Esophagus squamous epithelium (tissue), 5 donors: ENCODE data around the gene KCTD18. TPM values are rescaled to one million over a fixed set of nuclear protein-coding genes. Genes with fewer than 3 reads are reported as not detected.

Source experiments
- DNase-seq: peaks from one replicate; lab custom pipeline; 2025; lab: John Stamatoyannopoulos, UW
- H3K27ac ChIP-seq, 4 donors: fragments of 200-600 bp; sonication (generic); one replicate each; pipeline ENCODE4 v1.5.1; 2016 to 2019; ENCODE audit warnings: mild to moderate bottlenecking in 1 of 4
- H3K27me3 ChIP-seq, 4 donors: fragments of 200-600 bp; sonication (generic); 1 replicate in 3 of 4; 2 replicates in 1 of 4; pipeline versions ENCODE4 v1.5.1 to v1.6.0; 2017 to 2021; ENCODE audit warnings: antibody characterized with exemption in 1 of 4
- H3K36me3 ChIP-seq, 3 donors: fragments of 200-600 bp; sonication (generic); one replicate each; pipeline ENCODE4 v1.5.1; 2016 to 2019
- H3K4me1 ChIP-seq, 3 donors: fragments of 200-600 bp; sonication (generic); one replicate each; pipeline ENCODE4 v1.5.1; 2017 to 2019
- H3K4me3 ChIP-seq, 4 donors: fragments of 200-600 bp; sonication (generic); 1 replicate in 3 of 4; 2 replicates in 1 of 4; pipeline ENCODE4 v1.5.1; 2016 to 2019; ENCODE audit warnings: mild to moderate bottlenecking in 2 of 4, moderate library complexity in 1 of 4
- H3K9me3 ChIP-seq, 3 donors: fragments of 200-600 bp; sonication (generic); one replicate each; pipeline ENCODE4 v1.5.1; 2016 to 2019
- POLR2A ChIP-seq, 4 donors: fragments of 450-650 bp; IDR thresholded peaks; one replicate each; pipeline ENCODE4 v1.6.1; 2017; ENCODE audit warnings: antibody characterized with exemption in 4 of 4, mild to moderate bottlenecking in 4 of 4, moderate library complexity in 3 of 4
- WGBS, 2 donors: methylation state at CpG; one replicate each; pipeline ENCODE4 v1.1.5; 2018; 5-methylcytosine and 5-hydroxymethylcytosine counted together
- intact Hi-C: fragments of 100-400 bp; cut with DNase I; formaldehyde crosslinking; loops from one replicate; pipeline ENCODE4 v1.15.0; 2022
- total RNA-seq, 4 donors: library from RNA; depleted of rRNA; stranded (reverse); fragments of >200 nt; gene quantifications; one replicate each; pipeline ENCODE4 v1.1.0, GENCODE V29; 2016
- TF ChIP-seq, protein P1 (sequence below), 6 experiments: fragments of 450-650 bp in 4 of 6; fragments of 200-600 bp in 2 of 6; sonication (generic) in 2 of 6; IDR thresholded peaks; one replicate each; pipeline ENCODE4 v1.5.1; 2016 to 2019; ENCODE audit warnings: antibody characterized with exemption in 6 of 6, mild to moderate bottlenecking in 4 of 6, moderate library complexity in 4 of 6
- donor health status: DM: yes; HTN: yes; CAD: no.

The KCTD18 gene
- total RNA-seq, 4 donors from 2014 or later: 6.9 to 19.5 (median 13.9) TPM

DNA sequence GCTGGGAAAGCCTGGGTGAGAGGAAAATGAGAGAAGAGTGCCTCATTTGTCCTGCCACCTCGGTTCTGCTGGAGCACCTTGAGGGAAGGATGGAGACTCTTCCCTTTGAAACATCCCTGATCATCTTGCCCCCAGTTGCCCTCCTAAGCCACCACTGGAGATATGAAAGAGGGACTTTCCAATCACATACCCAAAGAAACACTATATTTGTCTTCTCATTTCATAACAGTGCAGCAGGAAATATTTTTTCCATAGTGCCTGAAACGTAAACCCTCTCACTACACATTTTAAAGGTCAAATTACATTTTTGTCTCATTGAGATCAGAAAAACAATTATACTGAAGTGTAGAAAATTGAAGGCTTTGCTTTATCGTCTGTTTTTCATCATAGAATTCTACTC lies 63.3 kb downstream of the KCTD18 start:
- DNase-seq: no peak
- intact Hi-C loops: no loop called here
- H3K4me1 ChIP-seq: no peaks in the 10 kb centered on the region
- 74 to 82% methylated on average over 3 of the region's 3 CpGs for whole genome bisulfite sequencing, 2 donors
- H3K9me3 ChIP-seq: no peaks in the 10 kb centered on the region
- TF ChIP-seq POLR2A (IDR thresholded peaks at IDR 0.05): no peak
- TF ChIP-seq, protein P1, sequence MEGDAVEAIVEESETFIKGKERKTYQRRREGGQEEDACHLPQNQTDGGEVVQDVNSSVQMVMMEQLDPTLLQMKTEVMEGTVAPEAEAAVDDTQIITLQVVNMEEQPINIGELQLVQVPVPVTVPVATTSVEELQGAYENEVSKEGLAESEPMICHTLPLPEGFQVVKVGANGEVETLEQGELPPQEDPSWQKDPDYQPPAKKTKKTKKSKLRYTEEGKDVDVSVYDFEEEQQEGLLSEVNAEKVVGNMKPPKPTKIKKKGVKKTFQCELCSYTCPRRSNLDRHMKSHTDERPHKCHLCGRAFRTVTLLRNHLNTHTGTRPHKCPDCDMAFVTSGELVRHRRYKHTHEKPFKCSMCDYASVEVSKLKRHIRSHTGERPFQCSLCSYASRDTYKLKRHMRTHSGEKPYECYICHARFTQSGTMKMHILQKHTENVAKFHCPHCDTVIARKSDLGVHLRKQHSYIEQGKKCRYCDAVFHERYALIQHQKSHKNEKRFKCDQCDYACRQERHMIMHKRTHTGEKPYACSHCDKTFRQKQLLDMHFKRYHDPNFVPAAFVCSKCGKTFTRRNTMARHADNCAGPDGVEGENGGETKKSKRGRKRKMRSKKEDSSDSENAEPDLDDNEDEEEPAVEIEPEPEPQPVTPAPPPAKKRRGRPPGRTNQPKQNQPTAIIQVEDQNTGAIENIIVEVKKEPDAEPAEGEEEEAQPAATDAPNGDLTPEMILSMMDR (IDR thresholded peaks at IDR 0.05): no peak
- no peaks in the 10 kb centered on the region for H3K27me3 ChIP-seq
- no peak overlapping the region for H3K27ac ChIP-seq
- peaks cover 0 to 82% (median 0%) of the 10 kb centered on the region in 3 donors for H3K36me3 ChIP-seq
- no peak overlapping the region for H3K4me3 ChIP-seq

DNA sequence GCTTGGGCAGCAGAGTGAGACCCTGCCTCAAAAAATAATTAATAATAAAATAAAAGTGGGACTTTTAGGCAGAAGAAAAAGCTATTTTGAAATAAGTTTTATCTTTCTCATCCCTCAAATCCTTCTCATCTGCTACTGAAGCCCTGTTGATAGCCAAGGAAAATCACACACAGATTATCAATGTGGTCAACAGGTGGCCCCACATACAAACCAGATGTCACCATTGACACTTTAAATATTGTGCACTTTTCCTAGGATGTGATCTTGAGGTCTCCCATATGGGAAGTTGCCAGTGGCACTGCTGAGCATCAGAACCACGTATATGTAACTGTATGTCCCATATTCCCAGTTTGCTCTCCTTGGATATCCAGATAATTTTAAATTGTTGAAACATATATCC lies 64.6 kb downstream of the KCTD18 start:
- TF ChIP-seq, protein P1 (IDR thresholded peaks at IDR 0.05): no peak
- no peak for TF ChIP-seq POLR2A (IDR thresholded peaks at IDR 0.05)
- 71 to 87% methylated on average over 1 of the region's 1 CpG for WGBS, 2 donors

DNA sequence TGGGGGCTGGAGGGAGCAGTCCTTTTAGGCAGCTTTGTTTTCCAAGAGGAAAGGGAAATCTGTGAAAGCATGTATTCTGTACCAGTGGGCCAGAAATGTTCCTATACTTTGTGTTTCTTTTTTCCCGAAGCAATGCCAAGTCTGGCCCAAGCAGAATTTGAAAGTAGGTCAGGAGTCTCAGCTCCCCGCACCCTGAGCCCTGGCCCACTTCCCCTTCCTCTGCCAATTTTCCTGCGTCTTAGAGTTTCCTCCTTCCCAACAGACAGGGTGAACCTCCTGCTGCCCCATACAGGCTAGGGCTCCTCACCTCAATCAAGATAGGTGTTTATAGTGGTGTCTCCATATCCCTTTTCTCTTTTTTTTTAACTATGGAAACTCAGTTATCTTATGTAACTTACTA lies 65.3 kb downstream of the KCTD18 start:
- no peaks in the 10 kb centered on the region for H3K27me3 ChIP-seq
- 57 to 78% methylated on average over 3 of the region's 3 CpGs for WGBS, 2 donors
- no peaks in the 10 kb centered on the region for H3K4me1 ChIP-seq
- no peaks in the 10 kb centered on the region for H3K9me3 ChIP-seq
- no peak overlapping the region for H3K4me3 ChIP-seq
- H3K36me3 ChIP-seq: peaks cover 0 to 82% (median 0%) of the 10 kb centered on the region in 3 donors
- intact Hi-C loops: no loop called here
- no peak overlapping the region for H3K27ac ChIP-seq
- DNase-seq: no peak
- TF ChIP-seq, protein P1 (IDR thresholded peaks at IDR 0.05): no peak
- TF ChIP-seq POLR2A (IDR thresholded peaks at IDR 0.05): no peak

More for the DNA sequence above, 64.6 kb downstream of the KCTD18 start:
- no peak for DNase-seq
- Histone ChIP-seq H3K27me3 (no peaks in the 10 kb centered on the region), H3K4me1 (no peaks in the 10 kb centered on the region), H3K9me3 (no peaks in the 10 kb centered on the region), H3K4me3 (no peak overlapping the region), H3K27ac (no peak overlapping the region), H3K36me3 (peaks cover 0 to 81% (median 0%) of the 10 kb centered on the region in 3 donors)
- intact Hi-C loops: no loop called here

DNA sequence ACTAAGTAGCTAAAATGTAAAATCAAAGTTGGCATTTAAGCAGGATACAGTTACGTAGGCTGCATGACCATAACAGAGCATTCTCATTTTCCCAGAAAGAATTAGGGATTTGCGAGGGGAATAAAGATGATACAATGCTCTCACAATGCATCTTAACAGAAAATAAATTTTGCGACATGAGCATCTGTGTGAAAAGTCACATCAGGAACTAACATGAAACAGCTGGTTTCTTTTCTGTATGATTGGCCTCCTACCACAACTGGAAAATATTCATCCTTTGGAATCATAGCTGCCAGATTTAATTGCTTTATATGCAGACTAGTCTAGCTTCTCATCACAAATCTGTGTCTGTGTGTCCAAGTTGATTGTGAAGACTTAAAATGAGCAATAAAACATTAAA lies 66.0 kb downstream of the KCTD18 start:
- Histone ChIP-seq H3K9me3 (no peaks in the 10 kb centered on the region), H3K36me3 (peaks cover 0 to 88% (median 0%) of the 10 kb centered on the region in 3 donors), H3K27ac (no peak overlapping the region), H3K27me3 (no peaks in the 10 kb centered on the region), H3K4me3 (no peak overlapping the region), H3K4me1 (no peaks in the 10 kb centered on the region)
- TF ChIP-seq, protein P1 (IDR thresholded peaks at IDR 0.05): no peak
- TF ChIP-seq POLR2A (IDR thresholded peaks at IDR 0.05): no peak
- intact Hi-C loops: no loop called here
- 71 to 93% methylated on average over 3 of the region's 3 CpGs for WGBS, 2 donors
- DNase-seq: no peak

DNA sequence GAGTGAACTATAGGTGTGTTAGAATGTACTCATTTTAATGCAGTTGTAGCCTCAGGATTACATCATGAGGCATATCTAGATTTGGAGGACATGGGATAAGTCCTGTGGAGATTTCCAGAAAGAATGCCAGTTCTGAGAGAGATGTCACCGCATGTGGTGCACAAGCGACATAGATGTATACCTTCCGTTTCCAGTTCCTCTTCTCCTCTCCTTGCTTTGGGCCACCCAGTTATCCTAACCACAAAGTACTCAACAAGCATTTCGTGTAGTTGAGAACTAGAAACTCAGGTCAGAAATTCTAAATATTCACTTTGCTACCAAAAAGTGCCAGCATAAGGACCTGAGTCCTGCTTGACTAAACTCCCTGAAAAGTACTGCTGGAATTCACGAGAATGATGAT lies 66.5 kb downstream of the KCTD18 start:
- no peak for DNase-seq
- Histone ChIP-seq H3K36me3 (peaks cover 0 to 93% (median 0%) of the 10 kb centered on the region in 3 donors), H3K4me1 (no peaks in the 10 kb centered on the region), H3K27me3 (no peaks in the 10 kb centered on the region), H3K9me3 (no peaks in the 10 kb centered on the region), H3K27ac (no peak overlapping the region), H3K4me3 (no peak overlapping the region)
- WGBS, 2 donors: 68 to 69% methylated on average over 5 of the region's 5 CpGs
- intact Hi-C loops: no loop called here
- TF ChIP-seq, protein P1 (IDR thresholded peaks at IDR 0.05): no peak
- no peak for TF ChIP-seq POLR2A (IDR thresholded peaks at IDR 0.05)
